Neural progenitor cell (in vitro differentiated cells): ENCODE data around the gene ATAD2B.

ENCODE experiments used
- CTCF ChIP-seq: fragments of 200-600 bp; sonication (generic); IDR thresholded peaks from 2 replicates; pipeline ENCODE4 v1.5.1; 2017; ENCODE audit warnings: antibody characterized with exemption, mild to moderate bottlenecking
- EZH2 ChIP-seq: fragments of 200-600 bp; sonication (generic); IDR thresholded peaks from 2 replicates; pipeline ENCODE4 v1.6.1; 2017; ENCODE audit warnings: antibody characterized with exemption, mild to moderate bottlenecking, moderate library complexity

GRCh38 chr2:23861952-23862351, 65.0 kb downstream of the ATAD2B start:
- TF ChIP-seq CTCF = no peak
- no peak for TF ChIP-seq EZH2
